ENCODE results near the gene TPT1. TPM values are rescaled to one million over a fixed set of nuclear protein-coding genes. Genes with fewer than 3 reads are reported as not detected.

The TPT1 gene
- total and polyA plus RNA-seq, 9 of the 15 experiments (the other 6 are each of a cell fraction or from before 2014, with no cell fraction given): 602 to 2,508 (median 1,784) TPM

DNA sequence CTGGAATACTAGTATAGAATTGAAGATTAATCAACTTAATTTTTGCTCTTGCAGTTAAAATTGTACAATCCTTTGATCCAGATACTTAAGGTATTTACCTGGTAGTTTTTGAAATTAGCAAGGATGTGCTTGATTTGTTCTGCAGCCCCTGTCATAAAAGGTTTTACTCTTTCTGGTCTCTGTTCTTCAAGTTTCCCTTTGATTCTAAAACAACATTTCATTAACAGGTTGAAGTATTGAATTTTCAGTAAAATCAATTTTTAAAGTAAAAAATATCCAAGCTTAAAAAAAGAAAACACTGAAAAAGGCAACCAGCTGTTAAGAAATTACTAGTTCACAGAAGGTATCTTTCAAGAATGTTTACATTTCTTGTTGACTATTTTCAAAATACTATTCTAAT, 1.6 kb downstream of the TPT1 start:
- no peak overlapping the region for H3K27ac ChIP-seq (ENCODE audit: extremely low read depth, low read depth, low read length)
- DNase-seq (ENCODE audit: extremely low read depth in 1 of 4, low spot score in 3 of 4) (no peak), ATAC-seq (no peak), FAIRE-seq (no peak)
- H3K9me3 ChIP-seq (replicated peaks; ENCODE audit: control insufficient read depth, insufficient read depth, low read depth, low read length): no peaks in the 10 kb centered on the region
- in situ Hi-C loops (cut with MboI) (no loop called here), intact Hi-C loops (cut with micrococcal nuclease) (no loop called here)
- peaks cover 8 to 12% of the 10 kb centered on the region in 2 experiments for H3K4me1 ChIP-seq (replicated peaks in 1 of 2; ENCODE audit: control insufficient read depth in 2 of 2, insufficient read depth in 2 of 2, low read length in 2 of 2)
- POLR2A ChIA-PET: interaction anchor here (3.4 to 3.9 kb wide), 2 partner anchors 9 to 16 kb away, joined by 20 to 27 read pairs; no protein-coding TSS in a partner anchor
- peak overlapping the region; percentile 90; the same call in 1 of the 2 replicates for H3K4me2 ChIP-seq (ENCODE audit: insufficient read depth, low read length)
- H3K27me3 ChIP-seq (ENCODE audit: control insufficient read depth in 2 of 2, insufficient read depth in 2 of 2, low read length in 2 of 2): no peaks in the 10 kb centered on the region
- H3K36me3 ChIP-seq (ENCODE audit: control insufficient read depth, insufficient read depth, low read length): peaks cover 61% of the 10 kb centered on the region
- H3K9ac ChIP-seq (ENCODE audit: insufficient read depth in 1 of 2, low read depth in 2 of 2, low read length in 2 of 2): peak overlapping the region in 1 of 2 experiments; percentile 94; a peak in 2 of 4 replicates
- peaks cover 71% of the 10 kb centered on the region for H3K79me2 ChIP-seq (ENCODE audit: control insufficient read depth, insufficient read depth, low read length)
- BruUV-seq (replicated peaks): no TSS peak
- H4K20me1 ChIP-seq (replicated peaks; ENCODE audit: control insufficient read depth, insufficient read depth, low read length): peaks cover 47% of the 10 kb centered on the region
- CTCF ChIA-PET (ENCODE audit: low intra/inter-chr PET ratio): no interaction called here
- peak overlapping the region; percentile 96 for H3K4me3 ChIP-seq
- H2AFZ ChIP-seq (ENCODE audit: low read depth, low read length): no peak overlapping the region
- TF ChIP-seq, protein P1, sequence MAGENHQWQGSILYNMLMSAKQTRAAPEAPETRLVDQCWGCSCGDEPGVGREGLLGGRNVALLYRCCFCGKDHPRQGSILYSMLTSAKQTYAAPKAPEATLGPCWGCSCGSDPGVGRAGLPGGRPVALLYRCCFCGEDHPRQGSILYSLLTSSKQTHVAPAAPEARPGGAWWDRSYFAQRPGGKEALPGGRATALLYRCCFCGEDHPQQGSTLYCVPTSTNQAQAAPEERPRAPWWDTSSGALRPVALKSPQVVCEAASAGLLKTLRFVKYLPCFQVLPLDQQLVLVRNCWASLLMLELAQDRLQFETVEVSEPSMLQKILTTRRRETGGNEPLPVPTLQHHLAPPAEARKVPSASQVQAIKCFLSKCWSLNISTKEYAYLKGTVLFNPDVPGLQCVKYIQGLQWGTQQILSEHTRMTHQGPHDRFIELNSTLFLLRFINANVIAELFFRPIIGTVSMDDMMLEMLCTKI (IDR thresholded peaks at IDR 0.05; ENCODE audit: partially characterized antibody): no peak
- peak; percentile 52 for TF ChIP-seq RBFOX2 (IDR thresholded peaks at IDR 0.05; ENCODE audit: low read depth, low read length)
- no peak for TF ChIP-seq HDAC6 (IDR thresholded peaks at IDR 0.05; ENCODE audit: low read depth, low read length)
- no peaks in the 10 kb centered on the region for H3K9me1 ChIP-seq (ENCODE audit: control insufficient read depth, insufficient read depth, low read length)

DNA sequence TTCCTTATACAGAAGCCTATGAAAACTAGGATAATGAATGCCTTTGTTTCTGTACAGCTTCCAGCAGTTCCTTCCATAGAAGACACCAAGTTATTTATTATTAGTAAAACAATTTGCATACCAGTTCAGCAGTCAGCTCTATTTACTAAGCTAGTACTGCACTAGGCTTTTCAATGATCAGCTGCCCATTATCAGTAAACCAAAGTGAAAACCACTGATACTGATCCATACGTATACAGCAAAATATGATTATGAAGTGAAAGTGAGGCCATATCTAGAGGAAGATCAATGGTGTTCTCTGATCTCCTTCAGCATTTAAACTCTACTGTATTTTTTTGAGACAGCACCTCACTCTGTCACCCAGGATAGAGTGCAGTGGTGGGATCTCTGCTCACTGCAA, 3.2 kb downstream of the TPT1 start:
- Histone ChIP-seq H3K4me2 (ENCODE audit: insufficient read depth, low read length) (no peak overlapping the region), H3K9me1 (ENCODE audit: control insufficient read depth, insufficient read depth, low read length) (no peaks in the 10 kb centered on the region), H3K9me3 (replicated peaks; ENCODE audit: control insufficient read depth, insufficient read depth, low read depth, low read length) (no peaks in the 10 kb centered on the region), H4K20me1 (replicated peaks; ENCODE audit: control insufficient read depth, insufficient read depth, low read length) (peaks cover 51% of the 10 kb centered on the region), H3K9ac (ENCODE audit: insufficient read depth in 1 of 2, low read depth in 2 of 2, low read length in 2 of 2) (no peak overlapping the region), H3K4me1 (replicated peaks in 1 of 2; ENCODE audit: control insufficient read depth in 2 of 2, insufficient read depth in 2 of 2, low read length in 2 of 2) (peaks cover 7 to 12% of the 10 kb centered on the region in 2 experiments), H3K36me3 (ENCODE audit: control insufficient read depth, insufficient read depth, low read length) (peaks cover 62% of the 10 kb centered on the region), H2AFZ (ENCODE audit: low read depth, low read length) (no peak overlapping the region), H3K79me2 (ENCODE audit: control insufficient read depth, insufficient read depth, low read length) (peaks cover 68% of the 10 kb centered on the region), H3K4me3 (no peak overlapping the region), H3K27me3 (ENCODE audit: control insufficient read depth in 2 of 2, insufficient read depth in 2 of 2, low read length in 2 of 2) (no peaks in the 10 kb centered on the region), H3K27ac (ENCODE audit: extremely low read depth, low read depth, low read length) (no peak overlapping the region)
- ChIA-PET POLR2A (interaction anchor here (1.3 to 1.4 kb wide), 2 partner anchors 12 to 14 kb away, joined by 3 to 6 read pairs; no protein-coding TSS in a partner anchor), CTCF (ENCODE audit: low intra/inter-chr PET ratio) (no interaction called here)
- DNase-seq (ENCODE audit: extremely low read depth in 1 of 4, low spot score in 3 of 4): no peak
- 100% methylated on average over 1 of the region's 1 CpG for WGBS (ENCODE audit: insufficient coverage, low coverage, missing lambda C conversion rate)
- in situ Hi-C loops (cut with MboI) (no loop called here), intact Hi-C loops (cut with micrococcal nuclease) (no loop called here)
- no peak for TF ChIP-seq CREB1 (IDR thresholded peaks at IDR 0.05)
- TF ChIP-seq CREB1 (CRISPR knock-in tag; IDR thresholded peaks at IDR 0.05): no peak
- peak; percentile 4; the same call in 1 of the 2 replicates for TF ChIP-seq RBFOX2 (IDR thresholded peaks at IDR 0.05; ENCODE audit: low read depth, low read length)
- FAIRE-seq: no peak
- ATAC-seq: no peak
- BruUV-seq (replicated peaks): no TSS peak
